ENCODE results near the gene RAD51B.
"Not testable (repeated sequence)": the region's sequence is repeated elsewhere in the genome, so short reads cannot be mapped to it uniquely, and the experiment has no call there.

RAD51B gene

DNA sequence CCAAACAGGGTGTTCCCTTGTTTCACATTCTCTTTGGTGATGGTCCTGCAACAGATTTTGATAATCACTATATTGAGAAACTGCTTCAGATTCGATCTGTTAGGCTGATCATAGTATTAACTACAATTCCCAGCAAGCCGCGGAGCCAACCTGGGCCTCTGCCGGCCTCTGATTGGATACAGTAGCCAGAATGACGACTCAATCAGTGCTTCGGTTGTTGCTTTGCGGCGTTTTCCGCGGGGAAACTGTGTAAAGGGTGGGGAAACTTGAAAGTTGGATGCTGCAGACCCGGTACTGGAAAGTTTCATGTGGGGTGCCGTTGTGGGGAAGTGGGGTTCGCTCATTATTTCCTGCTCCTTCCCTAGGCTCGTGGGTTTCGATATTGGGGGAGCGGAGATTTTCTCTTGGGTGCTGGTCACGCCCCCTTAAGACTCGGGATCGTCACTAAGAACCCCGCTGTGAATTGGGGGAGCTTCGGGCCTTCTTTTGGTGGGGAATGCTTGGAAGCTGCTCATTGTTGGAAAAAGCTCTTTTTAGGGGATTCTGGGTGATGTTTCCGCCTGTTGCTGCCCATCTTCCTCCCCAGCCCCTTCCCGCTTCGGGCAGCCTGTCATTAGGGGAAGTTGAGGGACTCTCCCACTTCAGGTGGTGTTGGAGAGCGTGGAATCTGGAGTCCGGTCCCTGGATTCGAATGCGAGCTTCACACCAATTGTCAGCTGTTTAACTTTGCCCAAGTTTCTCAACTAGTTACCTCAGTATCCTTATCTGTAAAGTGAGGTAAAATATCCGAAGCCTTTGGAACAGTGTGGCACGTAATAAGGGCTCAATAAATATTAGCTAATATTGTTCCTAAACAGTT, at the start of gene RAD51B:
RAD51B (plus strand) TSS at position 217 of the 859 bp plus-strand sequence.
- DNase-seq (ENCODE audit: low read depth in 3 of 3, low spot score in 1 of 3) = peak; percentile 60 to 72 (median 71)

DNA sequence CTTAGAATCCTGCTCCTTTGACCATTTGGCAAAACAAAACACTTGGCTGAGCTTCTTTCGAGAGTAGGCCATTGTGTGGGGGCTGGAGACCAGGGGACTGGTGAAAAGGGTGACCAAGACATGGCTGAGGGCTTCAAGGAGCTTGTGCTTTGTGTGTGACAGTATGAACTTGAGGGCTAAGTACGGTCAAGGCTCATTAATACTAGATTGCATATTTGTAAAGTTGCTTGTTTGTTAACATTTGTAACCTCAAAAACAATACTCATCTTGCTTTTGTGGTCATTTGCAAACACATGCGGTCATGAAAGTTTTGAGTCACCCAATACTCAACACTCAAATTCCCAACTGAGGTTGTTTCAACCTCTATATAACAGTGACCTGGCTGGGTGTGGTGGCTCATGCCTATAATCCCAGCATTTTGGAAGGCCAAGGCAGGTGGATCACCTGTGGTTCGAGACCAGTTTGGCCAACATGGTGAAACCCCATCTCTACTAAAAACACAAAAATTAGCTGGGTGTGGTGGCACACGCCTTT, 45.7 kb upstream of the RAD51B start:
- DNase-seq (ENCODE audit: low read depth in 3 of 3, low spot score in 1 of 3) = no peak

DNA sequence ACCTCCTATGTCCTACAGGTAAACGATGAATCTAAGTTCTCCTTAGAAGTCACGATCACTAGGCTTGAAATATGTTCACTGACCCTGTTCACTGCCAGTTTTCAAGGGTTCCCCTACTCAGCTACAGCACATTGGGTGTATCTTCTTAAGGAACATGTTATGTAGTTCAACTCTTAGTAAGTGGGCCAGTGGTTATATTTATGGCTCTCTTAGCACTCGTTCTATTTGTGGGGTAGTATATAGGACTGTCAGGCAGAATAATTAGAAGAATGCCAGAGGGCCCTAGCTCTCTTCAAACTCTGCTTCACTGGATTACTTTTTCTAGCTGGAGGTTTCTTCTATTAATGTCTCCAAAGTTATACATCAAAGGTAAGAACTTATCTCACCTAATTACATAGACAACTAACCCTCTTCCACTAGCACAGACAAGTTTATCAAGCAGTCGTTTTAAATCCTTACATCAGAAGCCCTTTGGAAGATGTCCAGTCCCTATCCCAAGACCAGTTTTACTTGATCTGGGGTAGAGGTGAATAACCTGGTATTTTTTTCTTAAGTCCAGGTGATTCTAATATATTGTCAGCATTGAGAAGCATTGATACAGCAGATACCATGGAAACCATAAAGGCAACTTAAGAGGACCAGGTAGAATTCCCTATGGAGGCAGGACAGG, 42.8 kb upstream of the RAD51B start:
- no peak for DNase-seq (ENCODE audit: low read depth in 3 of 3, low spot score in 1 of 3)

DNA sequence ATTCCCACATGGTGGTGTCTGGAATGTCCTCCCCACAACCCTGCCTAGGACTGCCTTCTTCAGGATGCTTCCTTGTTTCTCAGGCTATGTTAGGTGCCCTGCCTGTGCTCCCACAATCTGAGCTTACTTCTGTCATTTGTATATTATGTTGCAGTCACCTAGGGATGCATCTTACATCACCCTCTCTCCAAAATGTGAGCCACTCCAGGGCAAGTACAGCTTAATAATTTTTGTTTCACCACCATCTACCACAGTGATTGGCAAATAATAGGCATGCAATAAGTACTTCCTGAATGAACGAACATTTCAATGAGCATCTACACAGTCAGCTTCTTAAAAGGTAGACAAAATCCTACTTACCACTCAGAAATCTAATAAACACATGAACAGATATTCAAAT, 40.8 kb upstream of the RAD51B start:
- DNase-seq (ENCODE audit: low read depth in 3 of 3, low spot score in 1 of 3) = no peak

DNA sequence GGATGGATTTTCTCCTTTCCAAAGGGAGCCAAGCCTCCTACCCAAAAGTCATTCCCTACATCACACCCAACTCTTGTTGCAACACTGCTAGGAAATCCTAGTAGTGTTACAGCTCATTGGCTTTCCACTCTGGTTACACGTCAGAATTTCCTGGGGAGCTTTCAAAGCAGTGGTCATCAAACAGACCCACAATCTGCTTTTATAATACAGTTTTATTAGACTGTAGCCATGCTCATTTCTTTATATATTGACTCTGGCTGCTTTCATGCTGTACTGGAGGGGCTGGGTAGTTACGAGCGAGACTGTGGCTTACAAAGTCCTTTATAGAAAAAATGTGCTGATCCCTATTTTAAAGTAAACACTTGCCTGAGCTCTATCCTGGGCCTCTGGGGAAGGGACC, 37.5 kb upstream of the RAD51B start:
- DNase-seq (ENCODE audit: low read depth in 3 of 3, low spot score in 1 of 3) = no peak

DNA sequence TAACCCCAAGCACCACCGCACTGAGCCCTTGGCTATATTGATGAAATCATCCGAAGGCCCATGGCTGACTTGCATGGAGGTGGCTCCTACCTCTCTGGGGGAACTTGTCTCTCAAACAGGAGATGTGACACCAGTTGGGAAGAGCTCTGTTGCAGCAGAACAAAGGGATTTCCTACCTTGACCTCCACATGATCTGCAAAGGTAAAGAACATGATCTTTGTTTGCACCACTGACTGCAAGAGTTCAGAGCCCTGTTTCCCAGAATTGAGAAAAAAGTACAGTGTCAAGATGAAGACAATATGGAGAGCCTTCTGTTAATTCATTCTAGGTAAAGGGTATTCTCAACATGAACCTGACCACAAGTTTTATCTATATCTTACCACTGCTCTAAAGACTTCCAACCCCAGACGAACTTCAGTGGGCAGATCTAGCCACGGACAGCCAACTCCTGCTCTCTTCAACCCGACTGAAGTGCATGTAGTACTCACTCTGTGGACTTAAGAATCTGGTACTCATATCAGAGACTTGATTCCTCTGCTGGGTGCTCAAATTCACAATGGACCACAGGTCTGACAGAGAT, 35.2 kb upstream of the RAD51B start:
- DNase-seq (ENCODE audit: low read depth in 3 of 3, low spot score in 1 of 3) = no peak

DNA sequence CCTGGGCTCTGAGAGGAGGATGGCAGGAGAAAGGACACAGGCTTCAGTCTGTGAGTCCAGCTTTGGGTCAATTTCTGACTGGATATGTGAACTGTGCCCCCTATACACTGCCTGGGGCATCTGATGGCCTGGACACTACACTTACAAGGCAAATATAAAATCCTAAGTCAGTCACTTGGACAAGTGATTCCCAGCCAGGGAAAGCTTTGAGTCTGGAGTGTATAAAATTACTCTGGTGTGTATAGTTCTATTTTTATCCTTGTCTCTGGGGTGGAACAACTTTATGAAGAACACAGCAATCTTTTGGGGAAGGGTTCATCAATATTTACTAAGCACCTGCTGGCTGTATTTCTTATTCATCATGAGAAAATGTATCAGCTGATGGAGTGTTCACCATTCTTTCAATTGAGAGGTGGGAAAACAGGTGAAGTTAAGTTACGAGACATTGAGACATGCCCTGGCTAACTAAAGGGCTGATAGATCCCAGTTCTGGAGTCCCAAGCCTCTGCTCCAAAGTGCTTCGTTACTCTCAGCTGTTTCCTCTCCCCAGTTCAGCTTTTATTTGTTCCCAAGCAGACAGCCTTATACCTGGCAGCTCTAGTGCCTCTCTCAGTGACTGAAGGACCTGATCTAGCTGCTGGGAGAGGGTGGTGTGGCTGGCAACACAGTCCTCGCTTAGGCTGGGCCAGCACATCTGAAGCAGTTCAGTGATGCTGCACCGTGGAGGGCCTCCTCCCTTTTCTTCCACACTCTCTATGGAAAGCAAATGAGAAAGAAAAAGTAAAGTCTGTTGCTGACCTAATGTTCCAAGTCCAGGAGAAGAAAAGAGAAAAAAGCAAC, 34.1 kb upstream of the RAD51B start:
- no peak for DNase-seq (ENCODE audit: low read depth in 3 of 3, low spot score in 1 of 3)

DNA sequence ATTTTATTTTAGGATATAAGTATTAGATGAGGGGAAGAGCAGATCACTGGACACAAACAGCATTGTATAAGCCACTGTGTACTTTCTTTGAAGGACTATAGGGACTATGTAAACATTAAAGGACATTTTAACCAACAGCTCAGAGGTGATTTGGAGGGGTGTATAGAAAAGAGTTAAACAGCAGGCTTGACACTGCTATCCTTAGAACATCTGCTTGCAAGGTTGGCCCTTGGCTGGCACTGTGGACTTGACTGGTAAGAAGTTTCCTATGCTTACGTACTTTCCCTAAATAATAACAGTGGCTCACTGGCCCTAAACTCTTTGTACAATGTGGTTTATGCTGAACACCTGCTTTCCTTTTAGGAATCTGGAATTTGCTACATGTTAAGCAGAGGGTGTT, 31.9 kb upstream of the RAD51B start:
- no peak for DNase-seq (ENCODE audit: low read depth in 3 of 3, low spot score in 1 of 3)

DNA sequence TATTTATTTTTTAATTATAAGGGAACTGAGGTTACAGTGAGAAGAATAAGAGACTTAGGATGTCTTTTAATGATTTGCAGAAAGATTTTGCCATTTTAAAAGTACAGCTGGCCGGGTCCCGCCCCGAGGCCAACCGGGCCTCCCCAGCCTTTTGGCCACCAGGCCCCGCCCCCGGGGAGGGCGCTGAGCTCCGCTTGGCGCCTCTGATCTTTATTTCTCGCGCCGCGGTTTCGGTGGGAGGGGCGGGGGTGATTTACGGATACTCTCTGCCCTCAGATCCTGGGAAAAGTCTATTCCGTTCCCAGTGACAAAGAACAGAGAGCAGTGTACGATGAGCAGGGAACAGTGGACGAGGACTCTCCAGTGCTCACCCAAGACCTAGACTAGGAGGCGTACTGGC, 20.8 kb upstream of the RAD51B start:
- no peak for DNase-seq (ENCODE audit: low read depth in 3 of 3, low spot score in 1 of 3)

DNA sequence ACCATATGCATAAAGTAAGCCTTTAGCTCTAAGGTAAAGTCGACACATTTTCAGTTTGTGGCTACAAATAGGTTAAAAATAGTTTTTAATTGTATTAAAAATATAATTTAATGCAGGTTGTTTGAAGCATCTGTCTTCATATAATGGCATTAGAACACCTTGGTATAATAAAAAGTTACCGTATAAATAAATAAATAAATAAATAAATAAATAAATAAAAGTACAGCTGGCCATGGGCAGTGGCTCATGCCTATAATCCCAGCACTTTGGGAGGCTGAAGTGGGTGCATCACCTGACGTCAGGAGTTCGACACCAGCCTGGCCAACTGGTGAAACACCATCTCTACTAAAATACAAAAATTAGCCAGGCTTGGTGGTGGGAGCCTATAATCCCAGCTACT, 18.8 kb upstream of the RAD51B start:
- no peak for DNase-seq (ENCODE audit: low read depth in 3 of 3, low spot score in 1 of 3)

DNA sequence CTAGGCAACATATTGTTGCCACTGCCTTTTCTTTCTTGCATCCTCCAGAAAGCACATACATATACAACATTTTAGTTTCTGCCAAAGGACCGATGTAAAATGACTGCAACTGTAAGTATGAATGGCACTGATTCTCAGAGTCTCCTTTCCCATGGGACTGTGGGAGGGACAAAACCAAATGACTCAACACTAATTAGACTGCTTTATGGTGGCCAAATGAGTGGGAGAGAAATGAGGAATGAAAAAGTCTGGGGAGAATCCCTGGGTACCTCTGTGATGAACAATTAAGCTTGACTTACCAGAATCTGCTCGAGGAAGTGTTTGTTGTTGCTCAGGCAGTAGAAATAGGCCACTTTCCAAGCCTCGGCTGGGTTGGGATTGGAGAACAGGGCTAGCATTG, 13.3 kb upstream of the RAD51B start:
- DNase-seq (ENCODE audit: low read depth in 3 of 3, low spot score in 1 of 3) = no peak

DNA sequence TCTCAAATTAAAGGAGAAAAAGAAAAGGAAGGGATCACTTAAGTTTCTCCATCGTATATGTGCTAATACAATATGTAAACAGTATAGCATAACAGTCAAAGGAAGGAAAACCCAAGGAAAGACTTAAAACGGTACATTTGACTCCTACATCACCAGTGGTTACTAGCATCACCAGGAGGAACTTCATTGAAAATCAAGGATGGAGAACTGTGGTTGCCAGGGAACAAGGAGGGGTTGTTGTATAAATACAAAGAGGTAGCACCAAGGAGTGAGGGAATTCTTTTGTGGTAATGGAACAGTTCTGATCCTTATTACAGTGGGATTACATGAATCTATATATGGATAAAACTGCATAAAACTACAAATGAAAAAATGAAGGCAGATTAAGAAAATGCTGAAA, 4.8 kb upstream of the RAD51B start:
- no peak for DNase-seq (ENCODE audit: low read depth in 3 of 3, low spot score in 1 of 3)

DNA sequence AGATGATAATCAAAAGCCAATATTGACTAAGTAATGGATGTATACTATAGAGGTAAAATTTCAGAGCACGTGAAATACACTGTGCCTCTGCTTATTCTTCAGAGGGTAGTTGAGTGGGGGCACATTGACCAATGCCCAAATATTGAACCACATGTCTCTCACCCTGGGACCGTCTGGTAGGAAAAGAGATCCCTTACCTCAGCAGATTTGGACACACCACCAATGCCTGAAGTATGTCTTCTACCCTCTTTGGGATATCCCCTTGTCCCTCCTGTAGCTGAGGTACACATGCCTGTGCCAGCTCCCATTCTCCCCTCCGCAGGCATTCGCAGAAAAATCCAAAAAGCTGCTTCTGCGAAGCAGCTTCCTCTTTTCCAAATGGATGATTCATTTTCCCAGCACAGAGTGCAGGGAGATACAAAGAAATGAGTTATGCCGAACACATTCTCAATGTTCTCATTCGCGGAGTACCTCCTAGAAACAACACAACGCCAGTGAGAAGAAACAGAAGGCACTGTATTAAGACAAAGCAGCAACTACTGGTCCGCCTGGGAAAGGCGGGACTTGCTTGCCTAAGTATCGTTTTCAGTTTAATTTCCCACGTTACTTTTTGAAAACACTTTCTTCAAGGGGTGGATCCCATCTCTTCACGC, 3.9 kb upstream of the RAD51B start:
- no peak for DNase-seq (ENCODE audit: low read depth in 3 of 3, low spot score in 1 of 3)

DNA sequence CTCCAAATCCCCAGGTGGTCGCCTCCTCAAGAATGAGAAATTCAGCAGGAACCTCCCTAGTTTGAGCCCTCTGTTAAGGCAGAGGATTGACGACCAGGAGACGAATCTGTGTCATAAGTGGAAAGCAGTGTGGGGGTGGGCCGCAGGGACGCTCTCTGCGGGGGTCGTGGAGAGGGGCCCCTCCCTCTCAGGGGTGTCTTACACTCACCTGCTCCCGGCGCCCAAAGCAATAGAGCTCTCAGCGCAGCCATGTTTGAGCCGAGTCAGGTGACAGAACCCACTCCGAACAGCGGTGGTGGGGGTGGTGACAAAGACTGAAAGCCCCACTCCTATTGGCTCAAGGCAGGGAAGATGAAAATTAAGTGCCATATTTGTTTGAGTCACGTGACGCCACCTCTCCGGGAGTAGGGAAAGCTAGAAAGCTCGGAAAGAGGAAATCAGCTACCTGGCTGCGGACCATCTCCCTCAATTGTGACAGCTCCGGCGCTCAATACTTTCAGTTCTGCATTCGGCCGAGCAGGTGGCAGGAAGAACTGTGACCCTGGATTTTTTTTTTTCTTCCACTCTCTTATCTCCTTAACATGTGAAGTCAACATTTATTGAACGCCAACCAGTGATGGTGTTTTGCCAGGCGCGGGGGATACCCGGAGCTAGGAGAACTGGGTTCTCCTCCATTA, 3.1 kb upstream of the RAD51B start, which contains the start of gene ZFYVE26:
ZFYVE26 (minus strand) TSS at position 265 of the 677 bp plus-strand sequence. CDS start 627 bp downstream, outside the sequence.
- peak; percentile 66 to 71 (median 67) for DNase-seq (ENCODE audit: low read depth in 3 of 3, low spot score in 1 of 3)

DNA sequence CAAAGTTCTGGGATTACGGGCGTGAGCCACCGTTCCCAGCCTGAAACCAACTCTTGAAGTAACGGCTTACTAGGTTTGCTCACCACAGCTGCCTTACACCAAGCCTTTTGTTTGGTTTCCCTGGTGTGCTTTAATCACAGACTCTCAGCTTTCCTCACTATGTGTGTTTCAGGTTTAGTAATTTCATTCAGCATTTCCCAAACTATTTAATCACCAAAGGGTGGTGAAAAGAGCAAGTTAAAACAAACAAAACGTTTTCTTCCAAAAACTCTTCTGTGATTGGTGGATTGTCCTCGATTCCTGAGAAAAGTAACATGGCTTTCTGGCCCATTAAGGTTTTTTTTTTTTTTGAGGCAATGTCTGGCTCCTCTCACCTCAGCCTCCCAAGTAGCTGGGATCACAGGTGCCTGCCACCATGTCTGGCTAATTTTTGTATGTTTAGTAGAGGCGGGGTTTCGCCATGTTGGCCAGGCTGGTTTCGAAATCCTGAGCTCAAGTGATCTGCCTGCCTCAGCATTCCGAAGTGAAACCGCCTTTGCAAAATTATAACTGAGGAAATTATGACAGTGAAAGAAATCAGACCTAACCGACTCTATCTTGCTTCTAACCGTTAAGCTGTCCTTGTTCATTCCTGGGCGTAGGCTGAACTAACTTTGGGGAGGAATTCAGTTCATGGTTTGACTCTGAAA, 1.7 kb upstream of the RAD51B start:
- no peak for DNase-seq (ENCODE audit: low read depth in 3 of 3, low spot score in 1 of 3)

DNA sequence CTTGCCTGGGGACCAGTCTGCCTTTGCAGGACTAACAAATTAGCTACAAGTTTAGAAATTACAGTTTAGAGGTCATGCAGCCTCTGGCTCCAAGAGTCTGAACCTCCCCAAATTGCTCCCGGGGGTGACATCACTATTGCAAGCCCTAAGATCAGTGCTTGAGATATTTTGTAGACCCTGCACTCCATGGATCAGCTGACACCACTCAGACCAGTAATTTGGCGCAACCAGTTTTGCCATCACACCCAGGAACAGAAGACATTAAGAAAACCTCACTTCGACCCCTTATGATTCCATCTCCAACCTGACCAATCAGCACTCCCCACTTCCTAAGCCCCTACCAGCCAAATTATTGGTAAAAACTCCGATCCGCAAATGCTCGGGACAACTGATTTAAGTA, 1.1 kb upstream of the RAD51B start:
- DNase-seq (ENCODE audit: low read depth in 3 of 3, low spot score in 1 of 3) = not testable (repeated sequence)

DNA sequence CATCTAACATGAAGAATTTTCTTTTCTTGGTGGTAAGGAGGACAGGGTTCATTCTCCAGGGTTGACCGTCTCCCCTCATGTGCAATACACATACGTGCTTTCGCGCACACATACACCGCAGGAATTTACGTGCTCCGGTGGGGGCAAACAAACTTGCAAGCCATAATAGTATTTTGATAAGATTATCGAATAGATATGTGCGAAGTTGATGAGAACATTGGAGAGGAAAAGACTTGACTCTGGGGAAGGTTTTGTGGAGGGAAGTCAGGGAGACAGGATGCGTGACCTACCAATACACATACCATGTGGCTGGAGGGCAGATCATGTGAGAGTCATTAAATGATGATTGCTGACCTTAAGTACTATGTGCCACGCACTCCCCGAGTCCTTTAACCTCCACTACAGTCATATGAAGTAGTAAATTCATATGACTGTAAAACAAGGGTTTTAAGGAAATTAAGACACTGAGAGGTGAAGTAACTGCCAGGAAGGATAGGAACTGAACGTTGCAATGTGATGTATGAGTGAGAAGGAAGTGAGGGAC, 921 bp downstream of the RAD51B start:
- no peak for DNase-seq (ENCODE audit: low read depth in 3 of 3, low spot score in 1 of 3)

DNA sequence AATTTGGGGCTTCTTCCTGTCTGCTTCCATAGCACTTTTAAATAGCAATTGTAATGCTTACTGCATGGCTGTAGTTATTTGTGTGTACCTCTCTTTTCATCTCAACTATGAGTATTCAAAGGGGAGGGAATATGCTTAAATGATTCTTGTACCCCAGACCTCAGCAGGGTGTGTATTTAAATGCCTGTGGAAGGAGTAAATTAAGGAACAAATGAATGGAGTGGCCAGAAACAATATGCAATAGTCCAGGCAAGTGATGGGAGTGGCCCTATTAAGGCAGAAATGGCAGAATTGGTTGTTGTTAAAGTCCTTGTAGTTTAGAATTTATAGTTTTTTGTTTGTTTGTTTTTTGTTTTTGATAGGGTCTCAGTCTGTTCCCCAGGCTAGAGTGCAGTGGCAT, 1.5 kb downstream of the RAD51B start:
- no peak for DNase-seq (ENCODE audit: low read depth in 3 of 3, low spot score in 1 of 3)

DNA sequence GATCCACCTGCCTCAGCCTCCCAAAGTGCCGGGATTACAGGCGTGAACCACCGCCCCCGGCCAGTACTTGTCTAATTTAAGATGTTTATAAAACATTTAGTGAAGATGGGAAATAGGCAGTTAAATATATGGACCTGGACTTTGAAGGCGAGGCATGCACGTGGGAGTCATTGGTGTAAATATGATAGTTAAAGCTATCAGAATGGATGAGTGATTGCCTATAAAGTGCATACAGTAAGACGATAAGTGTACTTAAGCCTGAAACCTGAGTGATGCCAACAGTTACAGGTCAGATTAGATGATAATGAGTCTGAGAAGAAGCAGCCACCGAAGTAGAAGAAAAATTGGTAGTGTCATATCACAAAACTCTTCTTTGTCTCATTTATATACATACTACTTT, 11.5 kb downstream of the RAD51B start:
- no peak for DNase-seq (ENCODE audit: low read depth in 3 of 3, low spot score in 1 of 3)

All from stimulated activated CD4-positive, alpha-beta T cell treated with anti-CD3 and anti-CD28 coated beads, TNF-alpha, amount 100 ng/mL, for 1 hour (primary cell).